ENCODE measurements around the gene LRRC61. TPM values are rescaled to one million over a fixed set of nuclear protein-coding genes. Genes with fewer than 3 reads are reported as not detected.

LRRC61 gene
- total and polyA plus RNA-seq, 2 of the 13 experiments (the other 11 are each of a cell fraction or from before 2014, with no cell fraction given): 33.0 to 34.8 TPM

DNA sequence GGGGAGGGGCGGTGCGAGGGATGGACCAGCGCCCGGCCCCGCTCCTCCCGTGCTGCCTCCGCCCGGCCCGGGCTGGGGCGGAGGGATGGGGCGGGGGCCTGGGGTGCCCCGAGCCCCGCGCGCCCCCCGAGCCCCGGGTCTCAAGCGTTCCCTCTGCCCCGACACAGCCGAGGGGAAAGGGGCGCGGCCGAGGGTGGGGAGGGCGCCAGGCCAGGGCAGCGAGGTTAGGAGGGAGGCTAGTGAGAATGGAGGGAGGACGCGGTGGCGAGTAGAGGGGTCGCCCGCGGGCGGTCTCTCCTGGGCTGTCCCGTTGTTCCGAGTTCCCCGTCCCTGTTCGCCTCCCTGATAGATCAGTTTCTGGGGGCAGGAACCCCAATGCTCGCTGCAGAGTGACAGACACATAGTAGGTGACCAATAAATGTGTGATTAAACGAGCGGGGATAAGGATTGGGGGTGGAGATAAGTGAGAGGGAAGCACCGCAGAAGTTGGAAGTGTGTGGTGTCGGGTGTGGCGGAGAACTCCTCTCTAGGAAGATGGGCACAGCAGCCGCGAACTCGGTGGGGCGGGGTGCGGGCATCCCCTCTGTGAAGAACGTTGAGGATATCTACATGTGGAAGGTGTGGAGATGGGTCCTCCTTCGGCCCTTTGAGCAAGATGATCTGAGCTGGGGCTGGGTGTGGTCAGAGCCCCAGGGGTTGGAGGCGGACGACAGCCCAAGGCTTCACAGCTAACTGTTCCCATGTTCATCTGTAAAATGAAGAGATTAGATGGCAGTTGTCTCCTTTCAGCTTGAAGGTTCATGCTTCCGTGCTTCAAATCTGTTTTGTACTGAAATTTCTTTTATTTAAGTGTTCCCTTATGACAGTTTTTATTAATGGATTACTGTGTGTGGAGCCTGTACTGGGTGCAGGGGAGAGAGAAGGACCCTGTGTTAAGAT lies 56.6 kb downstream of the LRRC61 start (continued):
- TF ChIP-seq, protein P1, sequence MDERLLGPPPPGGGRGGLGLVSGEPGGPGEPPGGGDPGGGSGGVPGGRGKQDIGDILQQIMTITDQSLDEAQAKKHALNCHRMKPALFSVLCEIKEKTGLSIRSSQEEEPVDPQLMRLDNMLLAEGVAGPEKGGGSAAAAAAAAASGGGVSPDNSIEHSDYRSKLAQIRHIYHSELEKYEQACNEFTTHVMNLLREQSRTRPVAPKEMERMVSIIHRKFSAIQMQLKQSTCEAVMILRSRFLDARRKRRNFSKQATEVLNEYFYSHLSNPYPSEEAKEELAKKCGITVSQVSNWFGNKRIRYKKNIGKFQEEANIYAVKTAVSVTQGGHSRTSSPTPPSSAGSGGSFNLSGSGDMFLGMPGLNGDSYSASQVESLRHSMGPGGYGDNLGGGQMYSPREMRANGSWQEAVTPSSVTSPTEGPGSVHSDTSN (CRISPR knock-in tag; IDR thresholded peaks at IDR 0.05): no peak
- TF ChIP-seq ZNF350 (CRISPR knock-in tag; IDR thresholded peaks at IDR 0.05; ENCODE audit: borderline replicate concordance, low read depth) (peak; percentile 45; the same call in 1 of the 2 replicates), SP2 (CRISPR knock-in tag; IDR thresholded peaks at IDR 0.05) (no peak; the same call in 1 of the 2 replicates), NFATC3 (CRISPR knock-in tag; IDR thresholded peaks at IDR 0.05) (no peak), SOX13 (IDR thresholded peaks at IDR 0.05) (no peak), SOX13 (CRISPR knock-in tag; conservative IDR thresholded peaks at IDR 0.05 in 1 of 2, IDR thresholded peaks at IDR 0.05 in 1 of 2) (0 out of 4 replicates have a peak, but pooled peaks of 1 of the 2 experiments have one; percentile 0), ZNF317 (CRISPR knock-in tag; IDR thresholded peaks at IDR 0.05) (no peak), KLF13 (CRISPR knock-in tag; IDR thresholded peaks at IDR 0.05) (no peak), MBD4 (IDR thresholded peaks at IDR 0.05; ENCODE audit: borderline replicate concordance, low read length) (no peak), RBFOX2 (IDR thresholded peaks at IDR 0.05; ENCODE audit: low read depth, low read length) (peak; percentile 69), ZNF724P (CRISPR knock-in tag; IDR thresholded peaks at IDR 0.05; ENCODE audit: borderline replicate concordance) (no peak), SIX1 (CRISPR knock-in tag; IDR thresholded peaks at IDR 0.05; ENCODE audit: borderline replicate concordance) (no peak), EP300 (IDR thresholded peaks at IDR 0.05; ENCODE audit: low read depth in 2 of 2, low read length in 2 of 2) (no peak), EP300 (CRISPR knock-in tag; IDR thresholded peaks at IDR 0.05; ENCODE audit: borderline replicate concordance) (no peak)
- TF ChIP-seq, protein P2, sequence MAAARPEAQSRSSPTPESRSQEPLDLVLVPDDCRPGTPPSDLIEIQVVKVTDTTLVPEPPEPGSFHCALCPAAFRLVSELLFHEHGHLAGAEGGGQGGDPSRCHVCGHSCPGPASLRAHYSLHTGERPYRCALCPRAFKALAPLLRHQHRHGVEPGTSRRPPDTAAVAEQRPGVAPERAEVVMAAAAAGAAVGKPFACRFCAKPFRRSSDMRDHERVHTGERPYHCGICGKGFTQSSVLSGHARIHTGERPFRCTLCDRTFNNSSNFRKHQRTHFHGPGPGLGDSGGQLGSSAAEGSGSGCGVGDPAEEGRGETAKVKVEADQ (CRISPR knock-in tag; IDR thresholded peaks at IDR 0.05; ENCODE audit: borderline replicate concordance): peak; percentile 89; the same call in 1 of the 2 replicates
- TF ChIP-seq, protein P3, sequence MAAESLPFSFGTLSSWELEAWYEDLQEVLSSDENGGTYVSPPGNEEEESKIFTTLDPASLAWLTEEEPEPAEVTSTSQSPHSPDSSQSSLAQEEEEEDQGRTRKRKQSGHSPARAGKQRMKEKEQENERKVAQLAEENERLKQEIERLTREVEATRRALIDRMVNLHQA (CRISPR knock-in tag; IDR thresholded peaks at IDR 0.05): no peak
- TF ChIP-seq, protein P4, sequence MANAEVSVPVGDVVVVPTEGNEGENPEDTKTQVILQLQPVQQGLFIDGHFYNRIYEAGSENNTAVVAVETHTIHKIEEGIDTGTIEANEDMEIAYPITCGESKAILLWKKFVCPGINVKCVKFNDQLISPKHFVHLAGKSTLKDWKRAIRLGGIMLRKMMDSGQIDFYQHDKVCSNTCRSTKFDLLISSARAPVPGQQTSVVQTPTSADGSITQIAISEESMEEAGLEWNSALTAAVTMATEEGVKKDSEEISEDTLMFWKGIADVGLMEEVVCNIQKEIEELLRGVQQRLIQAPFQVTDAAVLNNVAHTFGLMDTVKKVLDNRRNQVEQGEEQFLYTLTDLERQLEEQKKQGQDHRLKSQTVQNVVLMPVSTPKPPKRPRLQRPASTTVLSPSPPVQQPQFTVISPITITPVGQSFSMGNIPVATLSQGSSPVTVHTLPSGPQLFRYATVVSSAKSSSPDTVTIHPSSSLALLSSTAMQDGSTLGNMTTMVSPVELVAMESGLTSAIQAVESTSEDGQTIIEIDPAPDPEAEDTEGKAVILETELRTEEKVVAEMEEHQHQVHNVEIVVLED (CRISPR knock-in tag; IDR thresholded peaks at IDR 0.05; ENCODE audit: borderline replicate concordance): no peak
- TF ChIP-seq, protein P5, sequence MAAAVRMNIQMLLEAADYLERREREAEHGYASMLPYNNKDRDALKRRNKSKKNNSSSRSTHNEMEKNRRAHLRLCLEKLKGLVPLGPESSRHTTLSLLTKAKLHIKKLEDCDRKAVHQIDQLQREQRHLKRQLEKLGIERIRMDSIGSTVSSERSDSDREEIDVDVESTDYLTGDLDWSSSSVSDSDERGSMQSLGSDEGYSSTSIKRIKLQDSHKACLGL (CRISPR knock-in tag; IDR thresholded peaks at IDR 0.05): 0 out of 2 replicates have a peak, but pooled peaks have one; percentile 34
- TF ChIP-seq, protein P6, sequence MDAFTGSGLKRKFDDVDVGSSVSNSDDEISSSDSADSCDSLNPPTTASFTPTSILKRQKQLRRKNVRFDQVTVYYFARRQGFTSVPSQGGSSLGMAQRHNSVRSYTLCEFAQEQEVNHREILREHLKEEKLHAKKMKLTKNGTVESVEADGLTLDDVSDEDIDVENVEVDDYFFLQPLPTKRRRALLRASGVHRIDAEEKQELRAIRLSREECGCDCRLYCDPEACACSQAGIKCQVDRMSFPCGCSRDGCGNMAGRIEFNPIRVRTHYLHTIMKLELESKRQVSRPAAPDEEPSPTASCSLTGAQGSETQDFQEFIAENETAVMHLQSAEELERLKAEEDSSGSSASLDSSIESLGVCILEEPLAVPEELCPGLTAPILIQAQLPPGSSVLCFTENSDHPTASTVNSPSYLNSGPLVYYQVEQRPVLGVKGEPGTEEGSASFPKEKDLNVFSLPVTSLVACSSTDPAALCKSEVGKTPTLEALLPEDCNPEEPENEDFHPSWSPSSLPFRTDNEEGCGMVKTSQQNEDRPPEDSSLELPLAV (CRISPR knock-in tag; conservative IDR thresholded peaks at IDR 0.05; ENCODE audit: low read depth): no peak
- TF ChIP-seq, protein P7, sequence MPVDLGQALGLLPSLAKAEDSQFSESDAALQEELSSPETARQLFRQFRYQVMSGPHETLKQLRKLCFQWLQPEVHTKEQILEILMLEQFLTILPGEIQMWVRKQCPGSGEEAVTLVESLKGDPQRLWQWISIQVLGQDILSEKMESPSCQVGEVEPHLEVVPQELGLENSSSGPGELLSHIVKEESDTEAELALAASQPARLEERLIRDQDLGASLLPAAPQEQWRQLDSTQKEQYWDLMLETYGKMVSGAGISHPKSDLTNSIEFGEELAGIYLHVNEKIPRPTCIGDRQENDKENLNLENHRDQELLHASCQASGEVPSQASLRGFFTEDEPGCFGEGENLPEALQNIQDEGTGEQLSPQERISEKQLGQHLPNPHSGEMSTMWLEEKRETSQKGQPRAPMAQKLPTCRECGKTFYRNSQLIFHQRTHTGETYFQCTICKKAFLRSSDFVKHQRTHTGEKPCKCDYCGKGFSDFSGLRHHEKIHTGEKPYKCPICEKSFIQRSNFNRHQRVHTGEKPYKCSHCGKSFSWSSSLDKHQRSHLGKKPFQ (CRISPR knock-in tag; IDR thresholded peaks at IDR 0.05; ENCODE audit: insufficient replicate concordance): peak; percentile 14

All from HepG2 (cell line).